Endothelial cell of umbilical vein (primary cell): ENCODE data around the gene WBP2. TPM values are rescaled to one million over a fixed set of nuclear protein-coding genes. Genes with fewer than 3 reads are reported as not detected.

ENCODE experiments used
- BruUV-seq: library from RNA; stranded (reverse); fragments of 400-500 nt; replicated peaks from 2 replicates; lab custom pipeline; 2021; lab: Mats Ljungman, UMichigan
- CTCF ChIA-PET: fragments of 300-600, 350-600 bp; sonication (Branson Sonifier 250); formaldehyde crosslinking; loops from one replicate; lab custom pipeline; 2021; ENCODE audit warnings: antibody characterized with exemption, inconsistent platforms; lab: Charles Lee
- POLR2A ChIA-PET: fragments of 300-600, 350-600 bp; sonication (Branson Sonifier 250); formaldehyde crosslinking; loops from one replicate; lab custom pipeline; 2021; ENCODE audit warnings: antibody characterized with exemption, inconsistent platforms; lab: Charles Lee
- DNase-seq: peaks from one replicate; pipeline ENCODE4 v3.0.0-alpha.2; 2011; ENCODE audit warnings: low read depth, low spot score
- FAIRE-seq: peaks from 2 replicates; lab custom pipeline; 2011; peaks lifted over from hg19 to GRCh38; lab: Jason Lieb, UNC
- H2AFZ ChIP-seq: 2 replicates; pipeline ENCODE4 v1.6.0; 2012; ENCODE audit warnings: low read depth, low read length, control low read depth, inconsistent platforms
- H3K27ac ChIP-seq: 2 replicates; pipeline ENCODE4 v1.5.1; 2011; ENCODE audit warnings: low read depth, mild to moderate bottlenecking, control low read depth, low read length, moderate library complexity; ENCODE audit not compliant: insufficient read depth
- H3K27me3 ChIP-seq, 2 experiments: 2 replicates each; pipeline versions ENCODE4 v1.6.0 to v1.6.1; 2011; ENCODE audit warnings: low read length in 2 of 2, mixed read lengths in 1 of 2; ENCODE audit not compliant: control insufficient read depth in 2 of 2, insufficient read depth in 2 of 2
- H3K36me3 ChIP-seq, 2 experiments: 2 replicates in 1 of 2; 3 replicates in 1 of 2; pipeline ENCODE4 v1.5.1; 2011; ENCODE audit warnings: low read length in 2 of 2, mild to moderate bottlenecking in 1 of 2, moderate library complexity in 1 of 2; ENCODE audit not compliant: control insufficient read depth in 2 of 2, insufficient read depth in 2 of 2; ENCODE audit errors: extremely low read depth in 1 of 2
- H3K4me1 ChIP-seq: 3 replicates; pipeline ENCODE4 v1.5.1; 2011; ENCODE audit warnings: mild to moderate bottlenecking, low read length; ENCODE audit not compliant: control insufficient read depth, insufficient read depth; ENCODE audit errors: extremely low read depth
- H3K4me2 ChIP-seq: 2 replicates; pipeline ENCODE4 v1.6.1; 2011; ENCODE audit warnings: low read length, control low read depth, mixed read lengths; ENCODE audit not compliant: insufficient read depth
- H3K4me3 ChIP-seq, 3 experiments: fragments of 200-600 bp in 1 of 3; sonication (generic), shearing (Covaris generic) in 1 of 3; replicated peaks in 1 of 3; 2 replicates each; pipeline ENCODE4 v1.5.1; 2011 to 2016; ENCODE audit warnings: control low read depth in 3 of 3, low read length in 3 of 3, mild to moderate bottlenecking in 2 of 3, inconsistent platforms in 1 of 3, low read depth in 1 of 3, moderate library complexity in 1 of 3; ENCODE audit not compliant: insufficient read depth in 1 of 3
- H3K79me2 ChIP-seq: 2 replicates; pipeline ENCODE4 v1.6.0; 2012; ENCODE audit warnings: low read length, inconsistent platforms; ENCODE audit not compliant: control insufficient read depth, insufficient read depth
- H3K9ac ChIP-seq: replicated peaks from 2 replicates; pipeline ENCODE3; 2011; ENCODE audit warnings: low read length, control low read depth; ENCODE audit not compliant: insufficient read depth; ENCODE audit errors: extremely low read depth
- H3K9me1 ChIP-seq: replicated peaks from 3 replicates; pipeline ENCODE4 v1.6.0; 2011; ENCODE audit warnings: mild to moderate bottlenecking, low read length; ENCODE audit not compliant: control insufficient read depth, insufficient read depth; ENCODE audit errors: extremely low read depth
- H3K9me3 ChIP-seq: replicated peaks from 2 replicates; pipeline ENCODE4 v1.5.1; 2012; ENCODE audit warnings: low read length, inconsistent platforms; ENCODE audit not compliant: control insufficient read depth, insufficient read depth
- H4K20me1 ChIP-seq: replicated peaks from 2 replicates; pipeline ENCODE3; 2011; ENCODE audit warnings: mild to moderate bottlenecking, low read length; ENCODE audit not compliant: control insufficient read depth, insufficient read depth; ENCODE audit errors: extremely low read depth
- EZH2 ChIP-seq: IDR thresholded peaks from 2 replicates; pipeline ENCODE4 v1.6.1; 2012; ENCODE audit warnings: borderline replicate concordance, low read depth, mild to moderate bottlenecking, moderate library complexity, low read length, inconsistent platforms; ENCODE audit not compliant: severe bottlenecking
- FOS ChIP-seq: IDR thresholded peaks from 2 replicates; pipeline ENCODE4 v1.6.1; 2011; ENCODE audit warnings: mild to moderate bottlenecking, low read length, moderate library complexity, borderline replicate concordance; ENCODE audit not compliant: insufficient read depth
- GATA2 ChIP-seq: IDR thresholded peaks from 2 replicates; pipeline ENCODE4 v1.7.0; 2011; ENCODE audit warnings: low read depth, mild to moderate bottlenecking, moderate library complexity, mixed read lengths, low read length; ENCODE audit not compliant: insufficient read length, insufficient read depth
- JUN ChIP-seq: IDR thresholded peaks from 2 replicates; pipeline ENCODE4 v1.6.1; 2011; ENCODE audit warnings: borderline replicate concordance, low read depth; ENCODE audit not compliant: insufficient read length, insufficient read depth
- MYC ChIP-seq: IDR thresholded peaks from one replicate; pipeline ENCODE4 v1.6.1; 2011; ENCODE audit warnings: mild to moderate bottlenecking, low read depth, low read length
- POLR2A ChIP-seq: IDR thresholded peaks from 2 replicates; pipeline ENCODE4 v1.6.1; 2012; ENCODE audit warnings: low read depth, mild to moderate bottlenecking, control low read depth, low read length
- POLR2AphosphoS5 ChIP-seq: IDR thresholded peaks from 2 replicates; pipeline ENCODE4 v1.6.1; 2012; ENCODE audit warnings: low read depth, mild to moderate bottlenecking, control low read depth, low read length, moderate library complexity; ENCODE audit not compliant: insufficient read depth
- dilution Hi-C: fragments of 300-500 bp; cut with MboI; formaldehyde crosslinking; loops from one replicate; pipeline ENCODE4 v1.15.0; 2019; ENCODE audit warnings: low sequenced_read_pairs; ENCODE audit not compliant: extremely low pct_ligation_motif_present
- intact Hi-C: fragments of 100-400 bp; cut with micrococcal nuclease; formaldehyde crosslinking; loops from one replicate; pipeline ENCODE4 v1.10.0; 2022
- polyA plus RNA-seq, 4 experiments: library from polyadenylated mRNA; depleted of rRNA in 3 of 4; stranded (reverse) in 3 of 4; unstranded in 1 of 4; fragments of >200 nt; gene quantifications; 2 replicates each; pipeline versions ENCODE4 v1.2.1 to v1.2.3, GENCODE V29; 2011 to 2012; ENCODE audit warnings: missing spikeins in 1 of 4
- total RNA-seq: library from RNA; stranded (reverse); gene quantifications from 2 replicates; pipeline ENCODE4 v1.2.3, GENCODE V29; 2021
- TF ChIP-seq, protein P1 (sequence below), 2 donors: IDR thresholded peaks; 1 replicate in 1 of 2; 2 replicates in 1 of 2; pipeline ENCODE4 v1.5.1; 2011; ENCODE audit warnings: low read length in 2 of 2, mild to moderate bottlenecking in 2 of 2, moderate library complexity in 2 of 2, control low read depth in 1 of 2, inconsistent platforms in 1 of 2, low read depth in 1 of 2; ENCODE audit not compliant: insufficient read depth in 1 of 2; ENCODE audit errors: extremely low read depth in 1 of 2
- TF ChIP-seq, protein P2 (sequence below): IDR thresholded peaks from 2 replicates; pipeline ENCODE4 v1.6.1; 2011; ENCODE audit not compliant: insufficient read depth, insufficient read length

Gene WBP2
- total and polyA plus RNA-seq, 2 donors (not counting 3 experiments of a cell fraction or from before 2014, with no cell fraction given), result 81.5 to 126 TPM

DNA sequence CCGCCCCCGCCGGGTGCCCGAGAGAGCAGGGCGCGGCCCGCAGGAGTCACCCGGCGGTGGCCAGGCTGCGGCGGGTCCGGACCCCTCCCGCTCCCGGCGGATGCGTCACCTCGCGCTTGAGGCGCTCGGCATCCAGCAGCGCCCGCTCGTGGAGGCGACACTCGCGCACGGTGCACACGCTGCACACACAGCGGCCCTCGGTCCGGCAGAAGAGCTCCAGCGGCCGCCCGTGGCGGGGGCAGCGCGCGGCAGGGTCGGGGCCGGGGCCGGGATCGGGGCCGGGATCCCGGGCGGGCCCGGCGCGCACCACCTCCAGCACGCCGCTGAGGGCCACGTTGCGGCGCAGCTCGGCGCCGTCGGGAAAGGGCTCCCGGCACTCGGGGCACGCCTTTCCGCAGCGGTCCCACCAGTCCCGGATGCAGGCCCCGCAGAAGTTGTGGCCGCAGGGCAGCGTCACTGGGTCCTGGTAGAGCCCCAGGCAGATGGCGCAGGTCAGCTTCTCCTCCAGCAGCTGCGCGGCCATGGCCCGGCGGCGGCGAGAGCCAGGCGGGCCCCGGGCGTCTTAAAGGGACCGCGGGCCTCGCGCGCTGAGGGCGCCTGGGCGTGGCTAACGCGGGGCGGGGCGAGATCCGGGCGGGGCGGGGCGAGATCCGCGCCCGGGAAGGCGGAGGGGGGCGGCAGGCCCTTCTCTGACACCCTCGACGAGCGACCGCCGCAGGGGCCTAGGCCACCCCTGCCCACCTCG, 41.5 kb upstream of the WBP2 start, which contains the start of gene TRIM65:
TRIM65 (minus strand) TSS at position 537 of the 745 bp plus-strand sequence; CDS start at position 523, 14 bp downstream.
- peak; percentile 37 for FAIRE-seq

More for the DNA sequence above, 41.5 kb upstream of the WBP2 start, which contains the start of gene TRIM65:
- H3K9me1 ChIP-seq, result no peaks in the 10 kb centered on the region
- TF ChIP-seq POLR2AphosphoS5, result peak; percentile 79
- TF ChIP-seq, protein P1, sequence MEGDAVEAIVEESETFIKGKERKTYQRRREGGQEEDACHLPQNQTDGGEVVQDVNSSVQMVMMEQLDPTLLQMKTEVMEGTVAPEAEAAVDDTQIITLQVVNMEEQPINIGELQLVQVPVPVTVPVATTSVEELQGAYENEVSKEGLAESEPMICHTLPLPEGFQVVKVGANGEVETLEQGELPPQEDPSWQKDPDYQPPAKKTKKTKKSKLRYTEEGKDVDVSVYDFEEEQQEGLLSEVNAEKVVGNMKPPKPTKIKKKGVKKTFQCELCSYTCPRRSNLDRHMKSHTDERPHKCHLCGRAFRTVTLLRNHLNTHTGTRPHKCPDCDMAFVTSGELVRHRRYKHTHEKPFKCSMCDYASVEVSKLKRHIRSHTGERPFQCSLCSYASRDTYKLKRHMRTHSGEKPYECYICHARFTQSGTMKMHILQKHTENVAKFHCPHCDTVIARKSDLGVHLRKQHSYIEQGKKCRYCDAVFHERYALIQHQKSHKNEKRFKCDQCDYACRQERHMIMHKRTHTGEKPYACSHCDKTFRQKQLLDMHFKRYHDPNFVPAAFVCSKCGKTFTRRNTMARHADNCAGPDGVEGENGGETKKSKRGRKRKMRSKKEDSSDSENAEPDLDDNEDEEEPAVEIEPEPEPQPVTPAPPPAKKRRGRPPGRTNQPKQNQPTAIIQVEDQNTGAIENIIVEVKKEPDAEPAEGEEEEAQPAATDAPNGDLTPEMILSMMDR (IDR thresholded peaks at IDR 0.05; ENCODE audit: extremely low read depth in 1 of 2, insufficient read depth in 1 of 2, low read depth in 1 of 2, low read length in 2 of 2), result peak; percentile 31 to 42
- TF ChIP-seq, protein P2, sequence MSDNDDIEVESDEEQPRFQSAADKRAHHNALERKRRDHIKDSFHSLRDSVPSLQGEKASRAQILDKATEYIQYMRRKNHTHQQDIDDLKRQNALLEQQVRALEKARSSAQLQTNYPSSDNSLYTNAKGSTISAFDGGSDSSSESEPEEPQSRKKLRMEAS, result peak; percentile 31
- no peak for TF ChIP-seq GATA2
- TF ChIP-seq EZH2, result no peak
- peak; percentile 6 for TF ChIP-seq MYC
- no peak for TF ChIP-seq JUN
- peak; percentile 52 for TF ChIP-seq FOS
- peak; percentile 79 for TF ChIP-seq POLR2A
- no peaks in the 10 kb centered on the region for H4K20me1 ChIP-seq
- peak within 1 kb of the TSS; percentile 70 for H3K9ac ChIP-seq
- peak within 1 kb of the TSS; percentile 49 for H3K4me2 ChIP-seq
- intact Hi-C loops, result loop anchor here (1.0 to 5.0 kb wide), 4 partner anchors 19 to 119 kb away; partner anchors contain the start of genes UNC13D and WBP2
- ChIA-PET CTCF (interaction anchor here (0.7 to 3.6 kb wide), 26 partner anchors 8 to 143 kb away, joined by 3 to 42 read pairs (median 4); partner anchors contain the start of genes GALK1, MRPL38, TRIM47 and WBP2), POLR2A (interaction anchor here (1.3 kb wide), 1 partner anchor 117 kb away, joined by 4 read pairs; no protein-coding TSS in a partner anchor)
- peaks cover 11% of the 10 kb centered on the region for H3K4me1 ChIP-seq
- peaks cover 7 to 26% of the 10 kb centered on the region in 2 experiments for H3K36me3 ChIP-seq
- BruUV-seq, result no TSS peak
- DNase-seq, result peak; percentile 69
- peaks cover 22% of the 10 kb centered on the region for H3K79me2 ChIP-seq
- H3K27ac ChIP-seq, result peak within 1 kb of the TSS; percentile 67
- H3K9me3 ChIP-seq, result no peaks in the 10 kb centered on the region
- peak within 1 kb of the TSS; percentile 80 for H2AFZ ChIP-seq
- dilution Hi-C loops, result no loop called here
- peak within 1 kb of the TSS; percentile 50 to 58 (median 57) for H3K4me3 ChIP-seq
- H3K27me3 ChIP-seq, result no peaks in the 10 kb centered on the region
